Measurements from ENCODE around the gene TET3.

DNA sequence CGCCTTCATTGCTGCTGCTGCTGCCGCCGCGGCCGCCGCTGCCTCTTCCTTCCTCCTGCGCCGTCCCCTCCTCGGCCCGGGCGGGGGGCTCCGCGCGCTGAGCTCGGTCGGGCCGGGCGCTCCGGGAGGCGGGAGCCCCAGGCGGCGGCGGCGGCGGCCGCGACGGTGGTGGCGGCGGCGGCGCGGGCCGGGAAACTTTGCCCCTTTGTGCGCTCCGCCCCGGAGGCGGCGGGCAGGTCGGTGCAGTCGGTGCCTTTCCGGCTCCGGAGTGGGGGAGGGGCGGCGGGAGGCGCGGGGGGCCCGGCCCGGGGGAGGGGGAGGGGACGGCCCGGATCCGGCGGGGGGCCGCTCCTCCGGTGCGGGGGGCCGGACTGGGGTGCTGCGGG lies 205 bp downstream of the TET3 start:
- TF ChIP-seq EZH2 (IDR thresholded peaks at IDR 0.05; ENCODE audit: borderline replicate concordance): no peak
- TF ChIP-seq, protein P1, sequence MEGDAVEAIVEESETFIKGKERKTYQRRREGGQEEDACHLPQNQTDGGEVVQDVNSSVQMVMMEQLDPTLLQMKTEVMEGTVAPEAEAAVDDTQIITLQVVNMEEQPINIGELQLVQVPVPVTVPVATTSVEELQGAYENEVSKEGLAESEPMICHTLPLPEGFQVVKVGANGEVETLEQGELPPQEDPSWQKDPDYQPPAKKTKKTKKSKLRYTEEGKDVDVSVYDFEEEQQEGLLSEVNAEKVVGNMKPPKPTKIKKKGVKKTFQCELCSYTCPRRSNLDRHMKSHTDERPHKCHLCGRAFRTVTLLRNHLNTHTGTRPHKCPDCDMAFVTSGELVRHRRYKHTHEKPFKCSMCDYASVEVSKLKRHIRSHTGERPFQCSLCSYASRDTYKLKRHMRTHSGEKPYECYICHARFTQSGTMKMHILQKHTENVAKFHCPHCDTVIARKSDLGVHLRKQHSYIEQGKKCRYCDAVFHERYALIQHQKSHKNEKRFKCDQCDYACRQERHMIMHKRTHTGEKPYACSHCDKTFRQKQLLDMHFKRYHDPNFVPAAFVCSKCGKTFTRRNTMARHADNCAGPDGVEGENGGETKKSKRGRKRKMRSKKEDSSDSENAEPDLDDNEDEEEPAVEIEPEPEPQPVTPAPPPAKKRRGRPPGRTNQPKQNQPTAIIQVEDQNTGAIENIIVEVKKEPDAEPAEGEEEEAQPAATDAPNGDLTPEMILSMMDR (IDR thresholded peaks at IDR 0.05; ENCODE audit: poor library complexity): no peak
